ENCODE results near the gene TARS1.
A peak's percentile ranks its signal among the peaks of the same experiment; 100 is the strongest.

TARS1 gene

DNA sequence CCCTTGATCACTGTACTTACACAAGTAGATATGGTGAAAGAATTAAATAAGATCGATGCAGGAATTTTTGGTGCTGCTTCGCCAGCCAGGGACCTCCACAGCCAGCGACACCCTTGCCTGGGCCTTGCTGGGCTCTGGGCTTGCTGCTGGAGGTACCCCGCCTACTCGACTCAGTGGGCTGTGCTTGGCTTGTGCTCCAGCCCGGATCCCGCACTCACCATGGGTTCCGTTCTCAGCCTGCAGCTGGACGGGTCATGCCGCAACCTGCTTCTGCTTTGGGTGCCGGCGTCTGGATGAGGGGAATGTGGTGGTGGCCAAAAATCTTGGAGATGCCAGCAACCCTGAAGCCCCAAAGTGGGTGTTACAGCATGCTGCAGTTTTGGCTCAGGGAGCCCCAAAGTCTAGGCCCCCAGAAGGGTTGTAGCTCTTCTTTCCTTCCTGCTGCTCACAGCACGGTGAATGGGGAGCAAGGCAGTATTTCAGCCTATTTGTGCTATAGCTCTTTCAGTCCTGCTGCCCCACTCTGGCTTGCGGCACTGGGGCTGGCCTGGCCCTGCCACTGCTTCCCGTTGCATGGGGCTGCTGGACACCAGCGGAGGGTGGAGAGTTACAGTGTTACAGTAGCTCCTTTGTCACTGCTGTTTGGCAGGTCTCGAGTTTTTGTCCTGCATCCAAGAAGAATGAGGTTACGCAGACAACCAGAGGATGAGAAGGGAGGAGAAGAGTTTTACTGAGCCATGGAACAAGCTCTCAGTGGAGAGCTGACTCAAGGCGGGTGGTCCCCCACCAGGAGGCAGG is 48.0 kb downstream of the TARS1 start:
- TF ChIP-seq, protein P1, sequence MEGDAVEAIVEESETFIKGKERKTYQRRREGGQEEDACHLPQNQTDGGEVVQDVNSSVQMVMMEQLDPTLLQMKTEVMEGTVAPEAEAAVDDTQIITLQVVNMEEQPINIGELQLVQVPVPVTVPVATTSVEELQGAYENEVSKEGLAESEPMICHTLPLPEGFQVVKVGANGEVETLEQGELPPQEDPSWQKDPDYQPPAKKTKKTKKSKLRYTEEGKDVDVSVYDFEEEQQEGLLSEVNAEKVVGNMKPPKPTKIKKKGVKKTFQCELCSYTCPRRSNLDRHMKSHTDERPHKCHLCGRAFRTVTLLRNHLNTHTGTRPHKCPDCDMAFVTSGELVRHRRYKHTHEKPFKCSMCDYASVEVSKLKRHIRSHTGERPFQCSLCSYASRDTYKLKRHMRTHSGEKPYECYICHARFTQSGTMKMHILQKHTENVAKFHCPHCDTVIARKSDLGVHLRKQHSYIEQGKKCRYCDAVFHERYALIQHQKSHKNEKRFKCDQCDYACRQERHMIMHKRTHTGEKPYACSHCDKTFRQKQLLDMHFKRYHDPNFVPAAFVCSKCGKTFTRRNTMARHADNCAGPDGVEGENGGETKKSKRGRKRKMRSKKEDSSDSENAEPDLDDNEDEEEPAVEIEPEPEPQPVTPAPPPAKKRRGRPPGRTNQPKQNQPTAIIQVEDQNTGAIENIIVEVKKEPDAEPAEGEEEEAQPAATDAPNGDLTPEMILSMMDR (conservative IDR thresholded peaks at IDR 0.05): no peak
- H3K27ac ChIP-seq: no peak overlapping the region

DNA sequence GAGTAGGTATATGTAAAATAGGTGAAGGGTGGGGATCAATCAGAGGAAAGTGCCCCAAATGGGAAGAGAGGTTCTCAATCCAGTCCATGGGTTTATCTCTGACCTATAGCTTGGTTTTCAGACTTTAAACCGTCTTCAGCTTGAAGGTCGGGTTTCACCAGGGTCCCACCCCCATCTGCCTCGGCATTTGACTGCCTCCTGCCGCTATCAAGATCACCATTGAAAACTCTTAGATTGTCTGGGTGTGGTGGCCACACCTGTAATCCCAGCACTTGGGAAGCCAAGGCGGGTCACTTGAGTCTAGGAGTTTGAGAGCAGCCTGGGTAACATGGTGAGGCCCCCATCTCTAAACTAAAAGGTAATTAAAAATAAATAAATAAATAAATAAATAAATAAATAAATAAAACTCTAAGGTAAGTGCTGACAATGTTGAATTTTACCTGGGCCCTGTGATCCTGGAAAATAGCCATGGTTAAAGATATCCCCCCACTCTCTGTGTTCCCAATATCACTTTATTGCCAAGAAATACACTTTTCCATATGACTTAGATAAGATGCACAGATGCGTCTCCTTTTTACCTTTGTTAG is 48.8 kb downstream of the TARS1 start:
- TF ChIP-seq, protein P1 (conservative IDR thresholded peaks at IDR 0.05): no peak
- H3K27ac ChIP-seq: no peak overlapping the region

DNA sequence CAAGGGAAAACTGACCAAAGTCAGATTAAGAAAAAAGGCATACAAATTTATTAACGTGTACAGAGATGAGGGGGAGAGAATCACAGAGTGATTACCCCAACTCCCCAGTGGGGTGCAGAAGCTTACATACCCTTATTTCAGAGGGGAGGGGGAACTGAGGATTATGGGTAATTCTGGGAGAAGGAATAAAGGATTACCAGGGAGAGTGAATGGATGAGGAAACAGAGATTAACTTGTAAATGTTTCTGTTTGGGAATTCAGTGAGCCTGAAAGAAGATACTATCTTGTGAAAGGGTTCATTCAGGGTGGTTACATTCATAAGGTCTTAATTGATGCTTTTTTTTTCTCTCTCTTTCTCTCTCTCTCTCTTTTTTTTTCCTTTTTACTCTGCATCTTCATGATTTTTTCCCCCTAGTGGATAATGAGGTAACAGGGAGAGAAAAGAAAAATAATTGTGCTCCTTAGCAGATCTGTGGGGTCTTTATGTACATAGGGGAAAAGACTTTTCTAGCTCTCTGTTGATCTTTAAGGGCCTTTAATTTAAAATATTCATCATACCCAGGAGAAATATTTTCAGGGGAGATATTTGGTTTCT is 49.4 kb downstream of the TARS1 start:
- TF ChIP-seq, protein P1 (conservative IDR thresholded peaks at IDR 0.05): no peak
- no peak overlapping the region for H3K27ac ChIP-seq

DNA sequence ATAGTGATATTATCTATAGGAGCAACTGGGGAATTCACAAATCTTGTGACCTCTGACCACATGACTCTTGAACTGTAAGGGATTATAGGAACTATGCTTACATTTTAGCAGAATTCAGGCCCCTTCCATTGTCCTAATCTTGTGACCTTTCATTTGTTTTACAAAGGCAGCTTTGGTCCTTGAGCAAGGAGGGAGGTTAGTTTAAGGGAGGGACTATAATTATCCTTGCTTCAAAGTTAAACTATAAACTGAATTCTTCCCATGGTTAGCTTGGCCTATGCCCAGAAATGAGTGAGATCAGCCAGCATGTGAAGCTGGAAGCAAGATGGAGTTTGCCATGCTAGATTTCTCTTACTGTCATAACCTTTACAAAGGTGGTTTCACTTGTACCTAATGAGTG is 51.2 kb downstream of the TARS1 start:
- TF ChIP-seq, protein P1 (conservative IDR thresholded peaks at IDR 0.05): no peak
- no peak overlapping the region for H3K27ac ChIP-seq

DNA sequence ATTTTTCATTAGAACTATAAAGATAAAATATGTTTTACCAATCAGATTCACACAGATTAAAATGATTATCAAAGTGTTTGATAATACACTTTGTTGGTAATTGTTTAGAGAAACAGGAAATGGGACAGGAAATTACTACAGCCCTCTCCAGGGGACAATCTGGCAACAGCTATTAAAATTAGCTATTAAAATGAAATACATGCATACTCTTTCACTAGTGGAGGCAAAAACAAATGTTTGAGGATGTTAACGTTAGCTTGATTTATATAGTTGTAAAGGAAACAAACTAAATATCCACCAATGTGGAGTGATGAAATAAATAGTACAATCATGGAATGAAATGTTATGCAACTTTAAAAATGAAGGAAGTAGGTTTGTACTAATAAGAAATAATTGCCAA is 53.7 kb downstream of the TARS1 start:
- H3K27ac ChIP-seq: peak overlapping the region; percentile 46
- TF ChIP-seq, protein P1 (conservative IDR thresholded peaks at IDR 0.05): no peak

DNA sequence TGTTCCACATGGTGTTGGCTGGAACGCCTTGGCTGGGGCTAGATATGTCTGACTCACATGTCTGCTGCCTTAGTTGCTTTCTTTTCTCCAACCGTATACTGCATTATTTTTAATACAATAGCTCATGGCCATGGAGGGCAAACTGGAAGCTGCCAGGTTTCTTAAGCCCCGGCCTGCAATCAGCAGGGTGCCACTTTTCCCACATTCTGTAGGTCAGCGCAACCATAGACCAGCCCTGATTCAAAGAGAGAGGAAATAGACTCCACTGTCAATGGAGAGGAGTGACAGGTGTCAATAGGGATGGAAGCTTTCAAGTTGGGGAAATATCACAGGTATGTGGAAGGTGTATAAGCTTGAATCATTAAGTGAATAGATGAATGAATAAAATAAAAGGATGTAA is 60.5 kb downstream of the TARS1 start:
- no peak overlapping the region for H3K27ac ChIP-seq
- TF ChIP-seq, protein P1 (conservative IDR thresholded peaks at IDR 0.05): no peak

DNA sequence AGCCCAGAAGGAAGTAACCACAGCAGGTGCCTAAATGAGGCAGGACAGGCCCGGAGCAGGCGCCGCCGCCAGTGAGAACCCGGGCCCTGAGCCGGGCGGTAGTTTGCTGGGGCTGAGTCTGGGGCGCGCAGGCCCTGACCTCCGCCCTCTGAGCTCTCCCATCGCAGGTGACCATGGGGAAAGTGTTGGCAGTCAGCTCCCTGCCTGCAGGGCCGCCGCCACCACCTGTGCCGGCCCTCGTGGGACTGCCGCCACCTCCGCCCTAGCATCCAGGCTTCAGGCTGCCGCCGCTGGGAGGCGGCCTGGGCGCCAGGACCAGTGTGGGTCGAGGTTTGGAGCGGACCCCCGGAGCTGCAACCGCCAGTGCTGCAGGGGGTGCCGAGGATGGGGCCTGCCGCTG is 61.1 kb downstream of the TARS1 start:
- TF ChIP-seq, protein P1 (conservative IDR thresholded peaks at IDR 0.05): no peak
- no peak overlapping the region for H3K27ac ChIP-seq
